ENCODE data around the gene PLCH1. TPM values are rescaled to one million over a fixed set of nuclear protein-coding genes. Genes with fewer than 3 reads are reported as not detected.

The PLCH1 gene
- total RNA-seq, 1 donor from 2014 or later, result 3.1 TPM

Other genes starting within 250 kb of the PLCH1 start
- 2.0 and 2.7 TPM in 2 replicates for gene C3orf33, start 61.2 kb upstream of the PLCH1 start, total RNA-seq
- 22.3 and 24.0 TPM in 2 replicates for gene SLC33A1, start 109.4 kb upstream of the PLCH1 start, total RNA-seq
- gene GMPS, start 125.6 kb upstream of the PLCH1 start, total RNA-seq, result 59.0 and 81.5 TPM in 2 replicates